VCaP (cell line): ENCODE measurements around the gene VOPP1.

Source experiments
- H3K27ac ChIP-seq: fragments of 450-650 bp; 2 replicates; pipeline ENCODE4 v1.5.1; 2017
- CTCF ChIP-seq: fragments of 450-650 bp; conservative IDR thresholded peaks from 2 replicates; pipeline ENCODE4 v1.5.1; 2017; ENCODE audit warnings: mild to moderate bottlenecking, moderate library complexity

VOPP1 gene

GRCh38 chr7:55556031-55556430, 16.3 kb downstream of the VOPP1 start:
- H3K27ac ChIP-seq = no peak overlapping the region
- TF ChIP-seq CTCF = no peak

DNA sequence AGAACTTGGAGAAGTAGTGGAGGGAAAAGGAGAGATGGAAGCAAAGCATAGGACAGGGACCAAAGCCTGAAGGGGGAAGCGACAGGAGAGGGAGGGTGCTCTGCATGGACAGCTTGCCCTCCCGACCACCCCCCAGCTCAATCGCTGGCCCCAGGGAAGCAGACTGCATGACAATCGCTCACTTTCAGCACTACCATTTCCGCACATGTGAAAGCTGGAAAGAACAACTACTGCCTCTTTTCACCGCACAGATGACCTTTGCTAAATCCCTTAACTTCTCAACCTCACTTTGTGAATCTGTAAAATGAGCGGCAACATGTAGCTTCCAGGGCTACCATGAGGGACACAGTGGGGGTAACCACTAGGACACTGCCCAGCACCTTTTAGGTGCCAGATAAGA, 17.1 kb downstream of the VOPP1 start:
- H3K27ac ChIP-seq = no peak overlapping the region
- no peak for TF ChIP-seq CTCF

- H3K27ac ChIP-seq = no peak overlapping the region
These were observed 18.3 kb downstream of the VOPP1 start for GRCh38 chr7:55554038-55554437.

GRCh38 chr7:55553024-55553345, 19.3 kb downstream of the VOPP1 start:
- H3K27ac ChIP-seq = no peak overlapping the region

More at GRCh38 chr7:55554038-55554437, 18.3 kb downstream of the VOPP1 start:
- no peak for TF ChIP-seq CTCF

GRCh38 chr7:55552320-55553023, 19.8 kb downstream of the VOPP1 start:
- H3K27ac ChIP-seq = no peak overlapping the region
- TF ChIP-seq CTCF = no peak

More at GRCh38 chr7:55553024-55553345, 19.3 kb downstream of the VOPP1 start:
- TF ChIP-seq CTCF = no peak

GRCh38 chr7:55550841-55551537, 21.3 kb downstream of the VOPP1 start:
- no peak for TF ChIP-seq CTCF
- H3K27ac ChIP-seq = peak overlapping the region; percentile 61

- peak; percentile 98 for TF ChIP-seq CTCF
- peak overlapping the region; percentile 61 for H3K27ac ChIP-seq
These were observed 22.2 kb downstream of the VOPP1 start for GRCh38 chr7:55550010-55550663.
